ENCODE results near the gene FAM111B. TPM values are rescaled to one million over a fixed set of nuclear protein-coding genes. Genes with fewer than 3 reads are reported as not detected.

The FAM111B gene
- polyA plus RNA-seq, 1 donor = 9.9 TPM

- Histone ChIP-seq H3K4me1 (ENCODE audit: control insufficient read depth, insufficient read depth, low read length) (peaks cover 20% of the 10 kb centered on the region), H3K36me3 (ENCODE audit: control insufficient read depth, insufficient read depth, low read length) (no peaks in the 10 kb centered on the region), H3K27me3 (ENCODE audit: control insufficient read depth, insufficient read depth, low read length) (no peaks in the 10 kb centered on the region), H3K9me3 (ENCODE audit: control insufficient read depth, low read depth, low read length) (no peaks in the 10 kb centered on the region), H3K27ac (ENCODE audit: low read length) (no peak overlapping the region), H3K4me3 (ENCODE audit: low read length) (no peak overlapping the region)
- 90% methylated on average over 2 of the region's 4 CpGs for WGBS (ENCODE audit: insufficient coverage, low lambda C conversion rate)
- DNase-seq = no peak
These were observed 34.2 kb downstream of the FAM111B start for GRCh38 chr11:59141191-59141590.

DNA sequence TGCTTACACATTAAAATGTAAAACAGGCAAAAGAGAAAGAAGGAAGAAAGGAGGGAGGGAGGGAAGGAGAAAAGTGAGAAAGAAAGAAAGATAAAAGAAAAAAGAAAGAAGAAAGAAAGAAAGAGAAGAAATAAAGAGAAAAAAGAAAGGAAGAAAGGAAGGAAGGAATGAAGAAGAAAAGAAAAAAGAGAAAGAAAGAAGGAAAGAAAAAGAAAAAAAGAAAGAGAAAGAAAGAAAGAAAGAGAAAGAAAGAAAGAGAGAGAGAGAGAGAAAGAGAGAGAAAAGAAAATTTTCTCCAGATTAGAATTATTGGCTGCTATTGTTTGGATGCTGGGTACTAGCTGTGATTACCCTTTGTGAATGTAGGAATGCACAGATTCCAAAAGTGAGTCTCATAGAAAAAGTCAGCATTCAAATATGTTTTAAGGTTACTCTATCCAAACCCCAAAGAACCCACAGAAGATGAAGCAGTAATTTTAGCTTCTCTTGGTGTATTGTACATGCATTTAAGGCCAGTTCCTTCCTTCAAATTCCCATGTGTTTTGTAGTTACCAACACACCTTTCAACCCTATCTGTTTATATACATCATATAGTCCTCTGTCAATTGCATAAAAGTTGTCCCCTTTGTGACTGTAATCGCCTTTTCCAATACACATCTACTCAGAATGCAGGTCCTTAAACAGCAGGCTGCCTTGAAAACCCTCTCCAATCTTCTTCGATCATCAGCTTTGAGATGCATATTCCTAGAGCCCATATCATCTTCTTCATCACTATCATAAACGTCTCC is 34.8 kb downstream of the FAM111B start:
- no peaks in the 10 kb centered on the region for H3K36me3 ChIP-seq (ENCODE audit: control insufficient read depth, insufficient read depth, low read length)
- WGBS (ENCODE audit: insufficient coverage, low lambda C conversion rate) = no CpG with 5 or more reads among the region's 3 CpGs
- H3K4me1 ChIP-seq (ENCODE audit: control insufficient read depth, insufficient read depth, low read length) = peaks cover 16% of the 10 kb centered on the region
- DNase-seq = no peak
- H3K9me3 ChIP-seq (ENCODE audit: control insufficient read depth, low read depth, low read length) = no peaks in the 10 kb centered on the region
- peak overlapping the region; percentile 77 for H3K4me3 ChIP-seq (ENCODE audit: low read length)
- H3K27ac ChIP-seq (ENCODE audit: low read length) = peak overlapping the region; percentile 97
- H3K27me3 ChIP-seq (ENCODE audit: control insufficient read depth, insufficient read depth, low read length) = no peaks in the 10 kb centered on the region

GRCh38 chr11:59142530-59143507 is 35.8 kb downstream of the FAM111B start, which contains the start of gene FAM111A:
Gene FAM111A (plus strand): TSS chr11:59142856. CDS start chr11:59148873, 6,017 bp downstream.
- no CpG with 5 or more reads among the region's 50 CpGs for WGBS (ENCODE audit: insufficient coverage, low lambda C conversion rate)
- no peaks in the 10 kb centered on the region for H3K36me3 ChIP-seq (ENCODE audit: control insufficient read depth, insufficient read depth, low read length)
- peak within 1 kb of the TSS; percentile 97 for H3K27ac ChIP-seq (ENCODE audit: low read length)
- H3K27me3 ChIP-seq (ENCODE audit: control insufficient read depth, insufficient read depth, low read length) = no peaks in the 10 kb centered on the region
- peak within 1 kb of the TSS; percentile 77 for H3K4me3 ChIP-seq (ENCODE audit: low read length)
- peak; percentile 90 to 98 for DNase-seq
- no peaks in the 10 kb centered on the region for H3K9me3 ChIP-seq (ENCODE audit: control insufficient read depth, low read depth, low read length)
- H3K4me1 ChIP-seq (ENCODE audit: control insufficient read depth, insufficient read depth, low read length) = peaks cover 10% of the 10 kb centered on the region

GRCh38 chr11:59144096-59144495 is 37.1 kb downstream of the FAM111B start:
- peak overlapping the region; percentile 97 for H3K27ac ChIP-seq (ENCODE audit: low read length)
- DNase-seq = peak in 1 of 2 donors; percentile 41
- peak overlapping the region; percentile 77 for H3K4me3 ChIP-seq (ENCODE audit: low read length)
- H3K27me3 ChIP-seq (ENCODE audit: control insufficient read depth, insufficient read depth, low read length) = no peaks in the 10 kb centered on the region
- H3K4me1 ChIP-seq (ENCODE audit: control insufficient read depth, insufficient read depth, low read length) = peaks cover 10% of the 10 kb centered on the region
- WGBS (ENCODE audit: insufficient coverage, low lambda C conversion rate) = no CpG with 5 or more reads among the region's 1 CpG
- H3K36me3 ChIP-seq (ENCODE audit: control insufficient read depth, insufficient read depth, low read length) = no peaks in the 10 kb centered on the region
- H3K9me3 ChIP-seq (ENCODE audit: control insufficient read depth, low read depth, low read length) = no peaks in the 10 kb centered on the region

DNA sequence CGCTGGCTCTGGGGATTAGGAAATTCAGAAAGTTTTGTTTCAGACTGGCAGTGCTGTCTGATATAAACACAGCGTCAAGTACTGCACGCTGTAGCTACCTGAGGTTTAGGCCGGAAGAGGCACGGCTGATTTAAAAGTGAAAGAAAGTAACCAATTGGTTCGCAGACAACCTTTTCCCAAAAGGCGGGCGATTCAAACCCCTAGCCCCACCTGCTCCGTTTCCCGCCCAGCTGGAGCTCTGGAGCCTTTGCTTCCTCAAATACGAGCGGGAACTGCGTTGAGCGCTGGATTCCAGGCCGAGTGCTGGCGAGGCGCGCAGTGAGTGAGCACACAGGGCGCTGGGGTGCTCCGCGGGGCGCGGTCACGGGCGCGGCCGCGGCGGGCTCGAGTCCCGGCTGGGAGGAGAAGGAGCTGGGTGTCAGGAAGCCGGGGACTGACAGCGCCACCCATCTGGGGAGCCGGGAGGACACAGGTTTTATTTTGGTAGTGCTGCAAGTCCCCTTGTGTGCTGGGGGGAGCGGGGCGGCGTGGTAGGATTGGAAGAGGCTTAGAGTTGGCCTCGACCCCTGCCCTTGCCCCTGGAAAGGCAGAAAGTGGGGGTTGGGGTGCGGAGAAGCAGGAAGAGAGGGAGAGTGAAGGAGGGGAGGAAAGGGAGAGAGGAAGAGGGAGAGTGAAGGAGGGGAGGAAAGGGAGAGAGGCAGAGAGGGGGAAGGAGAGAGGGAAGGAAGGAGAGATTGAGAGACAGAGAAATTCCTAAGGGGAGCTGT is 37.7 kb downstream of the FAM111B start:
- Histone ChIP-seq H3K27me3 (ENCODE audit: control insufficient read depth, insufficient read depth, low read length) (no peaks in the 10 kb centered on the region), H3K36me3 (ENCODE audit: control insufficient read depth, insufficient read depth, low read length) (no peaks in the 10 kb centered on the region), H3K4me3 (ENCODE audit: low read length) (peak overlapping the region; percentile 39), H3K27ac (ENCODE audit: low read length) (peak overlapping the region; percentile 97), H3K4me1 (ENCODE audit: control insufficient read depth, insufficient read depth, low read length) (peaks cover 10% of the 10 kb centered on the region), H3K9me3 (ENCODE audit: control insufficient read depth, low read depth, low read length) (no peaks in the 10 kb centered on the region)
- DNase-seq = peak; percentile 86 to 90
- 29% methylated on average over 1 of the region's 39 CpGs for WGBS (ENCODE audit: insufficient coverage, low lambda C conversion rate)

- Histone ChIP-seq H3K9me3 (ENCODE audit: control insufficient read depth, low read depth, low read length) (no peaks in the 10 kb centered on the region), H3K27me3 (ENCODE audit: control insufficient read depth, insufficient read depth, low read length) (no peaks in the 10 kb centered on the region), H3K4me3 (ENCODE audit: low read length) (no peak overlapping the region), H3K36me3 (ENCODE audit: control insufficient read depth, insufficient read depth, low read length) (no peaks in the 10 kb centered on the region), H3K27ac (ENCODE audit: low read length) (no peak overlapping the region), H3K4me1 (ENCODE audit: control insufficient read depth, insufficient read depth, low read length) (peaks cover 10% of the 10 kb centered on the region)
- WGBS (ENCODE audit: insufficient coverage, low lambda C conversion rate) = 84% methylated on average over 3 of the region's 4 CpGs
- no peak for DNase-seq
These were observed 38.5 kb downstream of the FAM111B start for GRCh38 chr11:59145534-59145933.

DNA sequence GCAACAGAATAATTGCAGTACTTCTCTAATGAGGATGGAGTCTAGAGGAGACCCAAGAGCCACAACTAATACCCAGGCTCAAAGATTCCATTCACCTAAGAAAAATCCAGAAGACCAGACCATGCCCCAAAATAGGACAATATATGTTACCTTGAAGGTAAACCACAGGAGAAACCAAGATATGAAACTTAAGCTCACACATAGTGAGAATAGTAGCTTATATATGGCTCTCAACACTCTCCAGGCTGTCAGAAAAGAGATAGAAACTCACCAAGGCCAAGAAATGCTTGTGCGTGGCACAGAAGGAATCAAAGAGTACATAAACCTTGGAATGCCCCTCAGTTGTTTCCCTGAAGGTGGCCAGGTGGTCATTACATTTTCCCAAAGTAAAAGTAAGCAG is 44.7 kb downstream of the FAM111B start:
- 100% methylated on average over 1 of the region's 1 CpG for WGBS (ENCODE audit: insufficient coverage, low lambda C conversion rate)
- no peak overlapping the region for H3K27ac ChIP-seq (ENCODE audit: low read length)
- DNase-seq = no peak

GRCh38 chr11:59152312-59152951 is 45.4 kb downstream of the FAM111B start:
- DNase-seq = no peak
- Histone ChIP-seq H3K4me1 (ENCODE audit: control insufficient read depth, insufficient read depth, low read length) (no peaks in the 10 kb centered on the region), H3K27ac (ENCODE audit: low read length) (no peak overlapping the region), H3K36me3 (ENCODE audit: control insufficient read depth, insufficient read depth, low read length) (peaks cover 10% of the 10 kb centered on the region), H3K27me3 (ENCODE audit: control insufficient read depth, insufficient read depth, low read length) (no peaks in the 10 kb centered on the region), H3K9me3 (ENCODE audit: control insufficient read depth, low read depth, low read length) (no peaks in the 10 kb centered on the region), H3K4me3 (ENCODE audit: low read length) (no peak overlapping the region)
- 94% methylated on average over 6 of the region's 8 CpGs for WGBS (ENCODE audit: insufficient coverage, low lambda C conversion rate)

More for the DNA sequence above, 44.7 kb downstream of the FAM111B start:
- no peaks in the 10 kb centered on the region for H3K9me3 ChIP-seq (ENCODE audit: control insufficient read depth, low read depth, low read length)
- no peaks in the 10 kb centered on the region for H3K27me3 ChIP-seq (ENCODE audit: control insufficient read depth, insufficient read depth, low read length)
- no peak overlapping the region for H3K4me3 ChIP-seq (ENCODE audit: low read length)
- H3K36me3 ChIP-seq (ENCODE audit: control insufficient read depth, insufficient read depth, low read length) = peaks cover 10% of the 10 kb centered on the region
- no peaks in the 10 kb centered on the region for H3K4me1 ChIP-seq (ENCODE audit: control insufficient read depth, insufficient read depth, low read length)

GRCh38 chr11:59154610-59155009 is 47.6 kb downstream of the FAM111B start:
- Histone ChIP-seq H3K27ac (ENCODE audit: low read length) (no peak overlapping the region), H3K9me3 (ENCODE audit: control insufficient read depth, low read depth, low read length) (no peaks in the 10 kb centered on the region), H3K36me3 (ENCODE audit: control insufficient read depth, insufficient read depth, low read length) (peaks cover 10% of the 10 kb centered on the region), H3K4me3 (ENCODE audit: low read length) (no peak overlapping the region), H3K27me3 (ENCODE audit: control insufficient read depth, insufficient read depth, low read length) (no peaks in the 10 kb centered on the region), H3K4me1 (ENCODE audit: control insufficient read depth, insufficient read depth, low read length) (no peaks in the 10 kb centered on the region)
- 17% methylated on average over 1 of the region's 5 CpGs for WGBS (ENCODE audit: insufficient coverage, low lambda C conversion rate)
- peak in 1 of 2 donors; percentile 9 for DNase-seq
